SH-SY5Y (cell line): ENCODE data around the gene TMEM63B.

ENCODE experiments used
- GATA2 ChIP-seq: IDR thresholded peaks from 2 replicates; pipeline ENCODE4 v1.6.1; 2011; ENCODE audit warnings: mild to moderate bottlenecking, low read depth, low read length
- GATA3 ChIP-seq: IDR thresholded peaks from 2 replicates; pipeline ENCODE4 v1.6.1; 2011; ENCODE audit warnings: low read depth, mild to moderate bottlenecking, low read length, moderate library complexity

- no peak for TF ChIP-seq GATA3
- TF ChIP-seq GATA2, result no peak
These were observed 11.5 kb upstream of the TMEM63B start for GRCh38 chr6:44115866-44116265.
